ENCODE results near the gene MUTYH. TPM values are rescaled to one million over a fixed set of nuclear protein-coding genes. Genes with fewer than 3 reads are reported as not detected.

Gene MUTYH
- total RNA-seq, 1 experiment from 2014 or later = 65.7 TPM

DNA sequence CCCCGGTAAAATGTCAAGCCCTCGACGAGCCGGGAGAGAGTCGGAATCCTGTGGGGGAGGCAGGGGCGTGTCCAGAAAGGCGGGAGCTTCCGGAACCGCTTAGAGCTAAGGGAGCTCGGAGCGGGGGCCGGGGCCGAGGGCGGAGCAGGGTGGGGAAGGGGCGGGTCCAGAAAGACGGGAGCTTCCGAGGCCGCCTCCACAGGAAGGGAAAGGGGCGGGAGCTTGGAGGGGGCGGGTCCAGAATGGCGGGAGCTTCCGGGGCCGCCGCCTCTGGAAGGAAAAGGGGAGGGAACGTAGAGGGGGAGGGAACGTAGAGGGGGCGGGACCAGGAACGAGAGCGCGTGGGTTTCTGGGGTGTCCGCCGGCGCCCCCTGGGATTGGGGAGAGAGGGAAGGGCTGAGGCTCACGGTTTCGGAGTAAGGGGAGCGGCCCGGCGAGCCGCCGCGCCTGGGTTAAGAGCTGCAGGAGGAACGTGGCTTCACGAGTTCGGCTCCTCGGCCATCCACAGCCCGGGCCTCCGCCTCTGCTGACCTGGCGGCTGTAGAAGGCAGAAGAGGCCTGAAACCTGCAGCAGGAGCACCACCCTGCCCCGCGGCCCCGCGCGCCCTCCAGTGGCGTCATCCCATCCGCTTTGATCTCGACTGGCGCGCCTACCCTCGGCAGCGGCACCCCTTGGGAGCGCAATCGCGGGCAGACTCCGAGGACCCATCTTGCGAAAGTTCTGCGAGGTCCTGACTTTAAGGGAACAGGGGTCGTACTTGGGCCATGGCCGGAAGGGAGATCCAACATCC is 36.5 kb downstream of the MUTYH start (continued):
- TF ChIP-seq ZBTB21 (CRISPR knock-in tag; IDR thresholded peaks at IDR 0.05; ENCODE audit: borderline replicate concordance) (no peak), FOXP1 (CRISPR knock-in tag; IDR thresholded peaks at IDR 0.05; ENCODE audit: borderline replicate concordance) (peak; percentile 86; the same call in 1 of the 2 replicates), ELF4 (CRISPR knock-in tag; IDR thresholded peaks at IDR 0.05; ENCODE audit: low read depth) (no peak), ZNF121 (CRISPR knock-in tag; IDR thresholded peaks at IDR 0.05) (no peak), ZNF138 (CRISPR knock-in tag; conservative IDR thresholded peaks at IDR 0.05) (no peak), SMAD4 (CRISPR knock-in tag; IDR thresholded peaks at IDR 0.05) (no peak), NR1H2 (CRISPR knock-in tag; IDR thresholded peaks at IDR 0.05) (no peak), FOXK1 (CRISPR knock-in tag; IDR thresholded peaks at IDR 0.05) (peak; percentile 62; the same call in 1 of the 2 replicates), ESRRA (CRISPR knock-in tag; IDR thresholded peaks at IDR 0.05; ENCODE audit: borderline replicate concordance) (no peak), SP1 (CRISPR knock-in tag; conservative IDR thresholded peaks at IDR 0.05) (peak; percentile 86), NR3C1 (CRISPR knock-in tag; conservative IDR thresholded peaks at IDR 0.05; ENCODE audit: low read depth) (no peak), SMAD3 (CRISPR knock-in tag; IDR thresholded peaks at IDR 0.05; ENCODE audit: borderline replicate concordance) (peak; percentile 70; the same call in 1 of the 2 replicates)
- TF ChIP-seq, protein P1, sequence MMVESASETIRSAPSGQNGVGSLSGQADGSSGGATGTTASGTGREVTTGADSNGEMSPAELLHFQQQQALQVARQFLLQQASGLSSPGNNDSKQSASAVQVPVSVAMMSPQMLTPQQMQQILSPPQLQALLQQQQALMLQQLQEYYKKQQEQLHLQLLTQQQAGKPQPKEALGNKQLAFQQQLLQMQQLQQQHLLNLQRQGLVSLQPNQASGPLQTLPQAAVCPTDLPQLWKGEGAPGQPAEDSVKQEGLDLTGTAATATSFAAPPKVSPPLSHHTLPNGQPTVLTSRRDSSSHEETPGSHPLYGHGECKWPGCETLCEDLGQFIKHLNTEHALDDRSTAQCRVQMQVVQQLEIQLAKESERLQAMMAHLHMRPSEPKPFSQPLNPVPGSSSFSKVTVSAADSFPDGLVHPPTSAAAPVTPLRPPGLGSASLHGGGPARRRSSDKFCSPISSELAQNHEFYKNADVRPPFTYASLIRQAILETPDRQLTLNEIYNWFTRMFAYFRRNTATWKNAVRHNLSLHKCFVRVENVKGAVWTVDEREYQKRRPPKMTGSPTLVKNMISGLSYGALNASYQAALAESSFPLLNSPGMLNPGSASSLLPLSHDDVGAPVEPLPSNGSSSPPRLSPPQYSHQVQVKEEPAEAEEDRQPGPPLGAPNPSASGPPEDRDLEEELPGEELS (CRISPR knock-in tag; IDR thresholded peaks at IDR 0.05) = peak; percentile 59
- TF ChIP-seq, protein P2, sequence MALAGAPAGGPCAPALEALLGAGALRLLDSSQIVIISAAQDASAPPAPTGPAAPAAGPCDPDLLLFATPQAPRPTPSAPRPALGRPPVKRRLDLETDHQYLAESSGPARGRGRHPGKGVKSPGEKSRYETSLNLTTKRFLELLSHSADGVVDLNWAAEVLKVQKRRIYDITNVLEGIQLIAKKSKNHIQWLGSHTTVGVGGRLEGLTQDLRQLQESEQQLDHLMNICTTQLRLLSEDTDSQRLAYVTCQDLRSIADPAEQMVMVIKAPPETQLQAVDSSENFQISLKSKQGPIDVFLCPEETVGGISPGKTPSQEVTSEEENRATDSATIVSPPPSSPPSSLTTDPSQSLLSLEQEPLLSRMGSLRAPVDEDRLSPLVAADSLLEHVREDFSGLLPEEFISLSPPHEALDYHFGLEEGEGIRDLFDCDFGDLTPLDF (CRISPR knock-in tag; IDR thresholded peaks at IDR 0.05) = no peak; the same call in 1 of the 2 replicates
- TF ChIP-seq, protein P3, sequence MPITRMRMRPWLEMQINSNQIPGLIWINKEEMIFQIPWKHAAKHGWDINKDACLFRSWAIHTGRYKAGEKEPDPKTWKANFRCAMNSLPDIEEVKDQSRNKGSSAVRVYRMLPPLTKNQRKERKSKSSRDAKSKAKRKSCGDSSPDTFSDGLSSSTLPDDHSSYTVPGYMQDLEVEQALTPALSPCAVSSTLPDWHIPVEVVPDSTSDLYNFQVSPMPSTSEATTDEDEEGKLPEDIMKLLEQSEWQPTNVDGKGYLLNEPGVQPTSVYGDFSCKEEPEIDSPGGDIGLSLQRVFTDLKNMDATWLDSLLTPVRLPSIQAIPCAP (CRISPR knock-in tag; IDR thresholded peaks at IDR 0.05) = 0 out of 2 replicates have a peak, but pooled peaks have one; percentile 18
- TF ChIP-seq, protein P4, sequence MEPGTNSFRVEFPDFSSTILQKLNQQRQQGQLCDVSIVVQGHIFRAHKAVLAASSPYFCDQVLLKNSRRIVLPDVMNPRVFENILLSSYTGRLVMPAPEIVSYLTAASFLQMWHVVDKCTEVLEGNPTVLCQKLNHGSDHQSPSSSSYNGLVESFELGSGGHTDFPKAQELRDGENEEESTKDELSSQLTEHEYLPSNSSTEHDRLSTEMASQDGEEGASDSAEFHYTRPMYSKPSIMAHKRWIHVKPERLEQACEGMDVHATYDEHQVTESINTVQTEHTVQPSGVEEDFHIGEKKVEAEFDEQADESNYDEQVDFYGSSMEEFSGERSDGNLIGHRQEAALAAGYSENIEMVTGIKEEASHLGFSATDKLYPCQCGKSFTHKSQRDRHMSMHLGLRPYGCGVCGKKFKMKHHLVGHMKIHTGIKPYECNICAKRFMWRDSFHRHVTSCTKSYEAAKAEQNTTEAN (CRISPR knock-in tag; IDR thresholded peaks at IDR 0.05) = peak; percentile 75; the same call in 1 of the 2 replicates
- TF ChIP-seq, protein P5, sequence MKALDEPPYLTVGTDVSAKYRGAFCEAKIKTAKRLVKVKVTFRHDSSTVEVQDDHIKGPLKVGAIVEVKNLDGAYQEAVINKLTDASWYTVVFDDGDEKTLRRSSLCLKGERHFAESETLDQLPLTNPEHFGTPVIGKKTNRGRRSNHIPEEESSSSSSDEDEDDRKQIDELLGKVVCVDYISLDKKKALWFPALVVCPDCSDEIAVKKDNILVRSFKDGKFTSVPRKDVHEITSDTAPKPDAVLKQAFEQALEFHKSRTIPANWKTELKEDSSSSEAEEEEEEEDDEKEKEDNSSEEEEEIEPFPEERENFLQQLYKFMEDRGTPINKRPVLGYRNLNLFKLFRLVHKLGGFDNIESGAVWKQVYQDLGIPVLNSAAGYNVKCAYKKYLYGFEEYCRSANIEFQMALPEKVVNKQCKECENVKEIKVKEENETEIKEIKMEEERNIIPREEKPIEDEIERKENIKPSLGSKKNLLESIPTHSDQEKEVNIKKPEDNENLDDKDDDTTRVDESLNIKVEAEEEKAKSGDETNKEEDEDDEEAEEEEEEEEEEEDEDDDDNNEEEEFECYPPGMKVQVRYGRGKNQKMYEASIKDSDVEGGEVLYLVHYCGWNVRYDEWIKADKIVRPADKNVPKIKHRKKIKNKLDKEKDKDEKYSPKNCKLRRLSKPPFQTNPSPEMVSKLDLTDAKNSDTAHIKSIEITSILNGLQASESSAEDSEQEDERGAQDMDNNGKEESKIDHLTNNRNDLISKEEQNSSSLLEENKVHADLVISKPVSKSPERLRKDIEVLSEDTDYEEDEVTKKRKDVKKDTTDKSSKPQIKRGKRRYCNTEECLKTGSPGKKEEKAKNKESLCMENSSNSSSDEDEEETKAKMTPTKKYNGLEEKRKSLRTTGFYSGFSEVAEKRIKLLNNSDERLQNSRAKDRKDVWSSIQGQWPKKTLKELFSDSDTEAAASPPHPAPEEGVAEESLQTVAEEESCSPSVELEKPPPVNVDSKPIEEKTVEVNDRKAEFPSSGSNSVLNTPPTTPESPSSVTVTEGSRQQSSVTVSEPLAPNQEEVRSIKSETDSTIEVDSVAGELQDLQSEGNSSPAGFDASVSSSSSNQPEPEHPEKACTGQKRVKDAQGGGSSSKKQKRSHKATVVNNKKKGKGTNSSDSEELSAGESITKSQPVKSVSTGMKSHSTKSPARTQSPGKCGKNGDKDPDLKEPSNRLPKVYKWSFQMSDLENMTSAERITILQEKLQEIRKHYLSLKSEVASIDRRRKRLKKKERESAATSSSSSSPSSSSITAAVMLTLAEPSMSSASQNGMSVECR (CRISPR knock-in tag; IDR thresholded peaks at IDR 0.05; ENCODE audit: borderline replicate concordance) = no peak; the same call in 1 of the 2 replicates
- TF ChIP-seq, protein P6, sequence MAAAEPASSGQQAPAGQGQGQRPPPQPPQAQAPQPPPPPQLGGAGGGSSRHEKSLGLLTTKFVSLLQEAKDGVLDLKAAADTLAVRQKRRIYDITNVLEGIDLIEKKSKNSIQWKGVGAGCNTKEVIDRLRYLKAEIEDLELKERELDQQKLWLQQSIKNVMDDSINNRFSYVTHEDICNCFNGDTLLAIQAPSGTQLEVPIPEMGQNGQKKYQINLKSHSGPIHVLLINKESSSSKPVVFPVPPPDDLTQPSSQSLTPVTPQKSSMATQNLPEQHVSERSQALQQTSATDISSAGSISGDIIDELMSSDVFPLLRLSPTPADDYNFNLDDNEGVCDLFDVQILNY (CRISPR knock-in tag; IDR thresholded peaks at IDR 0.05) = peak; percentile 85
- TF ChIP-seq, protein P7, sequence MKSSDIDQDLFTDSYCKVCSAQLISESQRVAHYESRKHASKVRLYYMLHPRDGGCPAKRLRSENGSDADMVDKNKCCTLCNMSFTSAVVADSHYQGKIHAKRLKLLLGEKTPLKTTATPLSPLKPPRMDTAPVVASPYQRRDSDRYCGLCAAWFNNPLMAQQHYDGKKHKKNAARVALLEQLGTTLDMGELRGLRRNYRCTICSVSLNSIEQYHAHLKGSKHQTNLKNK (CRISPR knock-in tag; IDR thresholded peaks at IDR 0.05) = no peak
- TF ChIP-seq, protein P8, sequence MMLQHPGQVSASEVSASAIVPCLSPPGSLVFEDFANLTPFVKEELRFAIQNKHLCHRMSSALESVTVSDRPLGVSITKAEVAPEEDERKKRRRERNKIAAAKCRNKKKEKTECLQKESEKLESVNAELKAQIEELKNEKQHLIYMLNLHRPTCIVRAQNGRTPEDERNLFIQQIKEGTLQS (CRISPR knock-in tag; conservative IDR thresholded peaks at IDR 0.05) = no peak
- TF ChIP-seq, protein P9, sequence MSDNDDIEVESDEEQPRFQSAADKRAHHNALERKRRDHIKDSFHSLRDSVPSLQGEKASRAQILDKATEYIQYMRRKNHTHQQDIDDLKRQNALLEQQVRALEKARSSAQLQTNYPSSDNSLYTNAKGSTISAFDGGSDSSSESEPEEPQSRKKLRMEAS (CRISPR knock-in tag; IDR thresholded peaks at IDR 0.05) = peak; percentile 69; the same call in 1 of the 2 replicates
- TF ChIP-seq, protein P10, sequence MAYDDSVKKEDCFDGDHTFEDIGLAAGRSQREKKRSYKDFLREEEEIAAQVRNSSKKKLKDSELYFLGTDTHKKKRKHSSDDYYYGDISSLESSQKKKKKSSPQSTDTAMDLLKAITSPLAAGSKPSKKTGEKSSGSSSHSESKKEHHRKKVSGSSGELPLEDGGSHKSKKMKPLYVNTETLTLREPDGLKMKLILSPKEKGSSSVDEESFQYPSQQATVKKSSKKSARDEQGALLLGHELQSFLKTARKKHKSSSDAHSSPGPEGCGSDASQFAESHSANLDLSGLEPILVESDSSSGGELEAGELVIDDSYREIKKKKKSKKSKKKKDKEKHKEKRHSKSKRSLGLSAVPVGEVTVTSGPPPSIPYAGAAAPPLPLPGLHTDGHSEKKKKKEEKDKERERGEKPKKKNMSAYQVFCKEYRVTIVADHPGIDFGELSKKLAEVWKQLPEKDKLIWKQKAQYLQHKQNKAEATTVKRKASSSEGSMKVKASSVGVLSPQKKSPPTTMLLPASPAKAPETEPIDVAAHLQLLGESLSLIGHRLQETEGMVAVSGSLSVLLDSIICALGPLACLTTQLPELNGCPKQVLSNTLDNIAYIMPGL (CRISPR knock-in tag; IDR thresholded peaks at IDR 0.05) = peak; percentile 90; the same call in 1 of the 2 replicates

All from WTC11 (cell line).